Measurements from ENCODE around the gene WWOX.
"Not testable (repeated sequence)": the region's sequence is repeated elsewhere in the genome, so short reads cannot be mapped to it uniquely, and the experiment has no call there.

The WWOX gene

DNA sequence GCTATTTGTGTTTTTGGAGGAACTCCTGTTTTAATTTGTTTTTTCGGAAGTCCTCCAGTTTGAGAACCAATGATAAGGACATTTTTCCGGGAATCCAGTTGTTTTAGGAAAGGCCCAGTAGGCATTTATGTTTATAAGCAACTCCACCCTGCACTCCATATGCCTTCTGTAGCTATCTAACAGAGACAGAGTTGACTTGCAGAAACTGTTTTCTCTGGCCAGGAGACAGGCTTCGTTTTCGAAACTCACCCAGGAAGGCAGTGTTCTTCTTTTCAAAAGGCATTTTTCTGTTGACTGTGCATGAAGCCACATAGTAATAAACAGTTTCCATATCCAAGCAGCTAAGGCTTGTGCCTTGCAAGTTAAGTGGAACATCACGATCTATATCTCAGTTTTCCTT, 587.1 kb downstream of the WWOX start:
- DNase-seq (ENCODE audit: low read depth), result no peak

DNA sequence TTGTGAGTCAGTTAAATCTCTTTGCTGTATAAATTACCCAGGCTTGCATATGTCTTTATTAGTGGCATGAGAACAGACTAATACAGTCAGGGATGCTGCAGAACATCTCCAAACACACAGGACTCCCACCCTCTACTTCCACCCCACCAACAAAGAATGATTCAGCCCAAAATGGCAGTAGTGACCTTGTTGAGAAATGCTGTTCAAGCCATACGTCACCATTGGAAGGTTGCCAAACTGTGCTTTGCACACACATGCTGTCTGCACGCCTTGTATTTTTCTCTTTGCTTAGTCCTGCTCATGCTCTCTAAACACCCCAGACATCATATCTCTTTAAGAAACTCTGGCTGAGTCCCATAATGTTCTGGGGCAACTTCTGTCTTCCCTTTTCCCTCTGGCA, 589.6 kb downstream of the WWOX start:
- no peak for DNase-seq (ENCODE audit: low read depth)

DNA sequence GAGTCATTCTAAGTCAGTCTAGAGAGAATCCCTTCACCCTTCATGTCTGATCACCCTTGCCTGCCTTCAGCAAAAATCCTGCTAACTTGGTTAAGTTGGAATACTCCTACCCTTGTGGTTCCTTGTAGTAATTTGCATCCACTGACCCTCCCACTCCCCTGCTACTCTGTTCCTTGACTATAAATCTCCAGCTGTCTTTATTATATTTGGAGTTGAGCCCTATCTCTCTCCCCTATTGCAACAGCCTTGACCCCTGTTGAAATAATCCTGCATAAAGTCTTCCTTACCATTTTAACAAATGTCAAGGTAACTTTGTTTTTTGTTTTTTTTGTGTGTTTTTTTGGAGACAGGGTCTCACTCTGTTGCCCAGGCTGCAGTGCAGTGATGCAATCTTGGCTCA, 590.1 kb downstream of the WWOX start:
- no peak for DNase-seq (ENCODE audit: low read depth)

DNA sequence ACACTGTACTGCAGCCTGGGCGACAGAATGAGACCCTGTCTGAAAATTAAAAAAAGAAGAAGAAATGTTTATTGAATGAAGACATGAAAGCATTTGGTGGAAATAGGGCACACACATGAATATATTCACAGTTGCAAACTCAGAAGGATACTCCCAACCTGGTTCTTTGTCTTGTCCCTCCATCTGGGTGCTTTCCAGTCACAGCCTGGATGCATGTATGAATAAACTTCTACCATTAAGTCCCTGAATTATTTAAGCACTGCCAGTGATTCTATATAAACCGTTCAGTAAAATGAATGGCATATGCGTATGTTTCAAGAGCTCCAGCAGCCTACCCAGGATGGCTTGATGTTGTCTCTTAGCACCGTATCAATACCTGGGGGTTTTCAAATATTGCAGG, 591.1 kb downstream of the WWOX start:
- DNase-seq (ENCODE audit: low read depth), result no peak

DNA sequence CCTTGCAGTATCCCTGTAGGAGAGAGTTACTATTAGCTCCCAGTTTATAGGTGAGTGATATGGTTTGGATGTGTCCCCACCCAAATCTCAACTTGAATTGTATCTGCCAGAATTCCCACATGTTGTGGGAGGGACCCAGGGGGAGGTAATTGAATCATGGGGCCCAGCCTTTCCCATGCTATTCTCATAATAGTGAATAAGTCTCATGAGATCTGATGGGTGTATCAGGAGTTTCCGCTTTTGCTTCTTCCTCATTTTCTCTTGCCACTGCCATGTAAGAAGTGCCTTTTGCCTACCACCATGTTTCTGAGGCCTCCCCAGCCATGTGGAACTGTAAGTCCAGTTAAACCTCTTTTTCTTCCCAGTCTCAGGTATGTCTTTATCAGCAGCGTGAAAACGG, 592.3 kb downstream of the WWOX start:
- not testable (repeated sequence) for DNase-seq (ENCODE audit: low read depth)

DNA sequence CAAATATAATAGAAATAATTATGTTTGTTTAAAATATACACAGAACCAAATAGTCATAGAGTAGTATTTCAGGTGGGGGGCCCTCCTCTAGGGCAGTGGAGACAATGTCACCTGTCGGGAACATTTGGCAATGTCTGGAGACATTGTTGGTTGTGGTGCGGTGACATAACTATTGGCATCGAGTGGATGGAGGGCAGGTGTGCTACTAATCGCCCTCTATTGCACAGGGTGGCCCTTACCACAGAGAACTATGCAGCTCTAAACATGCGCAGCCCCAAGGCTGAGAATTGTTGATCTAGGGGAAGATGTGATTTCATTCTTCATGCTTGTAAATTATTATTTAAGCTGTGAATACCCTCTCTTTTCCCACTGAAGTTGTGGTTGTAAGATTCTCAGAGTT, 594.0 kb downstream of the WWOX start:
- DNase-seq (ENCODE audit: low read depth), result no peak

DNA sequence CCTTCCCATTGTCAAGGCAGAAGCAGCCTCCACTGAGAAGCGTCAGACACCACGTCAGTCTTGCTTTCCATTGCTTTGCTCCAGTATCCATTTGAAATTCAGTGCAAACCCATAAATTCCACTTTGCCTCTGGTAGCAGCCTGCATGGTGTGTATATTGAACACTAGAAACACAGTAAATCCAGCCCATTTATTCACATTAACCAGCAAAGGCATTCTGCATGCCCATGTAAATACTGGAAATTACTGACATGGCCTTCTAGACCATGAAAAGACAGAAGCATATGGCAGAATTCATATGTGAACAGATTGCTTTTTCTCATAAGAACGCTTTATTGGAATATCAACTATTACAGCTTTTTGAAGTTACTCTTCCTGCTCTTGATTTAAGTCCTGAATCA, 595.0 kb downstream of the WWOX start:
- DNase-seq (ENCODE audit: low read depth), result no peak

DNA sequence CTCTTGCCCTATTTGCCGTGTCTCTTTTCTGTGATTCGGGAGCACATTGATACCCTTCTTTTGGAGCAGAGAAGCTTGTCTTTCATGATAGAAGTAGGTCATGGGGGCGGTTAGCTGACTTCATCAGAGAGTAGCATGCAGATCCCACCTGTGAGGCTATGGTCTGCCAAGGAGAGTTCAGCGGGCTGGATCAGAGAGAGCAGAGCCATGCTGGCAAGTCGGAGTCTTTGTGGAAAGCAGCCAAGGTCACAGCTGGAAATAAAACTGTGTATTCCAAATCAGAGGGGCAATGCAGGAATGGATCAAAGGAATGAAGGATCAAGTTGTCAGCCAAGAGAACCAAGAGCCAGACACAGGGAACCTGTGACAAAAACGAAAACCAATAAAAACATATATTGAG, 595.9 kb downstream of the WWOX start:
- DNase-seq (ENCODE audit: low read depth), result no peak

DNA sequence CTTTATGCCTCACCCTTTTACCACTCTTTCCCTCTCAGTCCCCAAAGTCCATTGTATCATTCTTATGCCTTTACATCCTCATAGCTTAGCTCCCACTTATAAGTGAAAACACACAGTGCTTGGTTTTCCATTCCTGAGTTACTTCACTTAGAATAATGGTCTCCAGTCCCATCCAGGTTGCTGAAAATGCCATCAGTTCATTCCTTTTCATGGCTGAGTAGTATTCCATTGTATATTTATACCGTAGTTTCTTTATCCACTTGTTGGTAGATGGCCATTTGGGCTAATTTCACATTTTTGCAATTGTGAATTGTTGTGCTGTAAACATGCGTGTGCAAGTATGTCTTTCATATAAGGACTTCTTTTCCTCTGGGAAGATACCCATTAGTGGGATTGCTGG, 597.3 kb downstream of the WWOX start:
- no peak for DNase-seq (ENCODE audit: low read depth)

DNA sequence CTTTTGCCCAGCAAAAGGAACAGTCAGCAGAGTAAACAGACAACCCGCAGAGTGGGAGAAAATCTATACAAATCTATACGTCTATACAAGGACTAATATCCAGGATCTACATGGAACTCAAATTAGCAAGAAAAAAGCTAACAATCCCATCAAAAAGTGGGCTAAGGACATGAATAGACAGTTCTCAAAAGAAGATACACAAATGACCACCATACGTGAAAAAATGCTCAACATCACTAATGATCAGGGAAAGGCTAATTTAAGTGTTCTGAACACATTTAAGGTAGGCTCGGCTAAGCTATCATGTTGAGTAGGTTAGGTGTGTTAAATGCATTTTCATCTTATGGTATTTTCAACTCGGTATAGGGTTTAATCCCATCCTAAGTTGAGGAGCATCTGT, 598.0 kb downstream of the WWOX start:
- DNase-seq (ENCODE audit: low read depth), result no peak

DNA sequence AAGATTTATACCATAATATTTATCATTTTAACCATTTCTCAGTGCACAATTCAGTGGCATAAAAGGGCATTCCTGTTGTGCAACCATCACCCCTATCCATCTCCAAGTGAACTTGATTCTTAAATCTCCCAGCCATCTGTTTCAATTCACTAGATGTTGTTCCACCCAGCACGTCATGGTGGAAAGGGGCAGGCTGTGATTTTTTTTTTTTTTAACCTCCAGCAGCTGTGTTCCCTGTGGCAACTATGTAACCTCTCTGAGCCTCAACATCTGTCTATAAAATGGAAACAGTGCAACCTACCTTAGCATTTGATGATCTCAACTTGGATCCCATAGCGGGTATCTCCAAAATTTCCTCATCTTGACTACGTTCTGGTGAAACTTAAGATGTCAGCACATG, 604.5 kb downstream of the WWOX start:
- DNase-seq (ENCODE audit: low read depth), result no peak

DNA sequence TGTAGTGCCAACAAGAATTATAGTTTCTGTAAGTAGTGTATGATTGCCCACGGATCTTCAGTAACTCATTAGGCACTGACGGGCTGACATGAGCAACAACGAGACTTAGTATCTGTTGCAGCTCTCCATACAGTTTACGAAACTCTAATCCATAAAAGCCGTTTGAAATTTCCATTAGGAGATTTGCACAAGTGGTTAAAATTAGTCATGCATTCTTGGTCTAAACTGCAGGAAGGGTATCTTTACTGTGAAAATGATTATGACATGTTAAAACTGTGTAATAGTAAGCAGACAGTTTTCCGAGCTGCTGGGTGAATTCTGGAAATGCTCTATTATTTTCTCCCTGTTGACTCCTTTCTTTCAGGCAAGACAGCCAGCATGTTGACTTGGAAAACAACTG, 605.0 kb downstream of the WWOX start:
- no peak for DNase-seq (ENCODE audit: low read depth)

DNA sequence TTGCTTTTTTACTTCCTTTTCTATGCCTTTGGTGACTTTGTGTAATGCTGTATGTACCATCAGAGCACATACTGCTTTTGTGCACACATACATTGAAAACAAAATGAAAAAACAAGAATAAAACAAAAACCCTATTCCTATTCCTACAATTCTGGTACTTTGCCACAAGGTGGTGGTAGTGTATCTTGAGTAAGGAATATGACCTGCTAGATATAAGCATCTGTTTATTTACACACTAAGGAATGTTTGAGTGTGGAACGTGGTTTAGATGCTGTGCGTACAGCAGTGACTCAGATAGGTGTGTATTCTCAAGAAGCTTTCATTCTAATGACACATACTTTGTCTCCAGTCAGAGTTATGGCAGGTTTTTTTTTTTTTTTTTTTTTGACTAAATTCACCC, 606.2 kb downstream of the WWOX start:
- no peak for DNase-seq (ENCODE audit: low read depth)

DNA sequence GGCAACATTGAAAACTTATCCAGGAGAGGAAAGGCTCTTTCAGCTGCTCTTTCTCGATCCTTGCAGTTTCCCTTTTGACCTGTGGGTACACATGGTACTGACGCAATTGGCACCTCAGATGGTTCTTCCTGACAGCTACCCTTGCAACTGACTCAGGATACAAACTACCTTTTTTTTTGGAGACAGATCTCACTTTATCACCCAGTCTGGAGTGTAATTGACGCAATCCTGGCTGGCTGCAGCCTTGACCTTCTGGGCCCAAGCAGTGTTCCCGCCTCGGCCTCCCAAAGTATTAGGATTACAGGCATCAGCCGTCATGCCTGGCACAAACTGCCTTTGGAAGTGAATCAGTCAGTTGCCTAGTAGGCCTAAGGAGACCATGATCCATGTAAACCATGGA, 607.2 kb downstream of the WWOX start:
- no peak for DNase-seq (ENCODE audit: low read depth)

DNA sequence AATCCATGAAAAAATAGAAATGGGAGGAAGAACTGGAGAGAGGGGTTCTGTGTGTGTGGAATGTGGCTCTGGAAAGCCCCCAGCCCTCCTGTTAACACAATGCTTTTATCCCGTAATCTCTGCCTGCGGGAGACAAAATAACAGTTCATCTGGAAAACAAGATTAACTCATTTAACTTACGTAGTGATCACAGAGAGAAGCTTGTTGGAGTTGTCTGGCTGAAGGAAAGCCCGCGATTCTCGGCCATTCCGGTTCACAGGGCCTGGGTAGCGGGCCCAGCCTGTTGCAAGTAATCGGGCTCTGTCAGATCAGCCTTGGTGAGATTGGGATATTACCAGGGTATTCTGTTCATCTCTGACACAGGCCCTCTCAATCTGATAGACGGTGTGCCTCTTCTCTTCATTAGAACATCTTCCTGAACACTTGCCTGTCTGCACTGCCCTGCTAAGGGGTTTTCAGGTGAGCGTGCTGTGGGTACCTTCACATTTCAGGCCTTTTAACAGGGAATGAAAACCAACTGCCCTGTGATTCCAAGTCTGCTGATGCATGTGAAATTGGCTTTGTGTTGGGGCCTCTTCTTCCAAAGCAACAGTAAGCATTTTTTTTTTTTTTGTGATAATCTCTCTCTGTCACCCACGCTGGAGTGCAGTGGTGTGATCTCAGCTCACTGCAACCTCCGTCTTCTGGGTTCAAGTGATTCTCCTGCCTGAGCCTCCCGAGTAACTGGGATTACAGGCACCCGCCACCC, 609.9 kb downstream of the WWOX start:
- DNase-seq (ENCODE audit: low read depth), result no peak

DNA sequence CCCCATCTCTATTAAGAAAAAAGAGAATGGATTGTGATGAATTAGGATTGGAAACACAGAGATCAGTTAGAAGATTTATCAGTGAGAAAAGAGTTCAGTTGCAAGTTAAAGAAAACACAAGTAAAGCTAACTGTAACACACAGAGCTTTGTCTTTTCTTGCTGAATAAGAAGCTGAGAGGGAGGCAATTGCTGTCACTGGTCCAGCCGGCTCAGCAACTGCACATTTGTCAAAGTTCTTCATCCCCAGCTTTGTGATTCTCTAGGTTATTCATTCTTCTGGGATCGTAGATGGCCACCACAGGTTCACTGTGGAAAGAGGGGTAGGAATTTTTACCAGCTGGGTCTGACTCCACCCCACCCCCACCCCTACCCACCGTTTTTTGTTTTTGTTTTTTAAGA, 615.7 kb downstream of the WWOX start:
- DNase-seq (ENCODE audit: low read depth), result no peak

DNA sequence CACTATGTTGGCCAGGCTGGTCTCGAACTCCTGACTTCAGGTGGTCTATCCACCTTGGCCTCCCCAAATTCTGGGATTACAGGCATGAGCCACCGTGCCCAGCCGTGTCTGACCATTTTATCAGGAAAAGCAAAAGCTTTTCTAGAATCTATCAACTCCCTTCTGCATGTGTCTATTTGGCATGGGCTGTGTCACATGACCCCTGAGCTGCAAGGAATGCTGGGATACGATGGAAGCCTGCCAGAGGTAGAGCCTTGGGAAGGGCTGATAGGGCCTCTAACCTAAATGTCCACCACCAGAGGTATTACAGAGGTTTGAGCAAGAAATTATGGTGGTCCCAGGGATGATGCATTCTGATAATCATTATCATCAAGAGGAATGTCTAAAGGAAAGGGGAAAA, 616.2 kb downstream of the WWOX start:
- no peak for DNase-seq (ENCODE audit: low read depth)

DNA sequence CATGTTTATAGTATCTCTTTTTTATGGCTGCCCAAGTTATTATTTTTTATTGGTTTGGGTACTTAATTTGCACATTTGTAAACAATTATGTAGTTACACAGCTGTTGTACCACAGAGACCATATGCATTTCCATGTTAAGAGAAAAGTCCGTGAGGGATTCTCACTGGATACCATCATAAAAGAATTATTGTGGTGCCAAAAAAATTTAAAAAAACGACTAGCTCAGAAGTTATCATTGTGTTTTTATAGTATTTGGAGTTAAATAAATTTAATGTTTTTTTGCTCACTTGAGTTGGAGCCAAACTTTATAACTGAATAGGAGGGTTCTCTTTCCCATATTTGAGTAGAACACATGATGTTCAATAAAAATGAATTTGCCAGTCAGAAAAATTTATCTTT, 618.7 kb downstream of the WWOX start:
- DNase-seq (ENCODE audit: low read depth), result no peak

DNA sequence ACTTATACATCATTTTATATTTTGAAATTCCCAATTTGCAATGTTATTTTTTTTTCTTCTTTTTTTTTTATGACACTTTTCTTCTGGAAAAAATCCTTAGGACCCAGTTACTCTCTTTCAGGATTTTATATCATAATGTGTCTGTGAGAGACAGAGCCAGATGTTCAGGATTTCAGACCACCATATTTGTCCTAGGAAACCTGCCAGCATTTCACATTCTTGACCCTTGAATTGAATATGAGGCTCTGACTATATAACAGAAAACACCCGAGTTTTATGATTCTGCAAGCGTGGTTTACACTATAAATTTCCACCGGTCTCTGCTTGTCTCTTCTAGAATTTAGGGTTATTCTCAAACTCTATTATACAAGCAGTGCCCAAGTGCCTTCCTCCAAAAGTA, 621.0 kb downstream of the WWOX start:
- DNase-seq (ENCODE audit: low read depth), result no peak

DNA sequence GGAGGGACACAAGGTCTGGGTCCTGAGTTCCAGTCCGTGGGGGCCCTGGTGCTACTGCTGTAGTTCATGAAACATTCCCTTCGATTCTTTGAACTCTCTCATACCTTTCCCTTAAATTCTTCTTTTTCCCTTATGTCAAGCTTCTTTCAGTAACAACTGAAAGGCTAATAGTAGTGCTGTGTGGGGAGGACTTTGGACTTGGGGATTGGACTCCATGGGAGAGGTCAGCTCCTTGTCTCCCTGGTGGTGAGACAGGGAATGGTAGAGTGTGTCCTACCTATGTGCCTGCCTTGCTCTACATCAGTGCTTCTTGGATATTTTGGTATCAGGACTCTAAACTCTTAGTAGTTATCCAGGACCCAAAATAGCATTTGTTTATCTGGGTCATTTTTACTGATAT, 628.1 kb downstream of the WWOX start:
- DNase-seq (ENCODE audit: low read depth), result no peak

DNA sequence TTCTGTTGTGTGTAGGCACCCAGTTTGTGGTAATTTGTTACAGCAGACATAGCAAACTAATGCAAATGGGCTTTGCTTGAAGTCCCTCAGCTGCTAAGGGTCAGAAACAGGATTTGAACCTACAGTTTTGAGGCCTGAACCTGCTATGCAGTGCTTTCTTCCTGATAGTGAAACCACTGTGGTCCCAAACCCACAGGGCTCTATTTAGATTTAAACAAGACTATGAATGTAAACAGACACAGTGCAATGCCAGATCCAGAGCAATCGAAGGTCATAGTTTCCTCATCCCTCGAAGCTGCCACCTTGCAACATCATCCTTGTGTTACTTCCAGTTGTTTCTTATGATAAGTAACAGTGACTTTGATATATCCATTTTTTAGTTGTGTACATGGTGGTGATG, 630.2 kb downstream of the WWOX start:
- no peak for DNase-seq (ENCODE audit: low read depth)

DNA sequence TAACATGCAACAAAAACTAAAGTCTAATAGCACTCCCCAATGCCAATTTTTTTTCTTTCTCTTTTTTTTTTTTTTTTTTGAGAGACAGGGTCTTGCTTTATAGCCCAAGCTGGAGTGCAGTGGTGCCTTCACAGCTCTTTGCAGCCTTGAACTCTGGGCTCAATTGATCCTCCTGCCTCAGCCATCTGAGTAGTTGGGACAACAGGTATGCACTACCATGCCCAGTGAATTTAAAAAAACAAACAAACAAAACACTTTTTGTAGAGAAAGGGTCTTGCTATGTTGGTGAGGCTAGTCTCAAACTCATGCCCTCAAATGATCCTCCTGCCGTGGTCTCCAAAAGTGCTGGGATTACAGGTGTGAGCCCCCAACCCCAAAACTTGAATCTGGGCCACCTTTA, 632.3 kb downstream of the WWOX start:
- DNase-seq (ENCODE audit: low read depth), result no peak

DNA sequence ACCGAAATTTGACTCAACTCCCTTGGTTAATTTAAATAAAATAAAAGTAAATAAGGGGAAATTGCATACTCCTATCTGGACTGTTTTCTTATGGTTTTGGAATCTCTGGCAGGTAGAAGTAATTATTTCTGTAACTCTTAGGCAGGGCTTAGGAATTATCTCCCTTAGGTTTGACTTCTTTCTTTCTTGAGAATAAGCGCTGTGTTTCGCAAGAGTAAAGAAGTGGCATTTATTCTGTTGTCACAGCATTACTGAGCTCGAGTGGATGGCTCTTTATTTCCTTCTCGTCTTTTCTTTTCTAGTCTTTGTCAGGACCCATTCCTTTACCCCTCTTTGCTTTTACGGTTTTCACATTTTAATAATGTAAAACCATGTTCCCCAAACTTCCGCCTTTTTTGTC, 633.2 kb downstream of the WWOX start:
- no peak for DNase-seq (ENCODE audit: low read depth)

DNA sequence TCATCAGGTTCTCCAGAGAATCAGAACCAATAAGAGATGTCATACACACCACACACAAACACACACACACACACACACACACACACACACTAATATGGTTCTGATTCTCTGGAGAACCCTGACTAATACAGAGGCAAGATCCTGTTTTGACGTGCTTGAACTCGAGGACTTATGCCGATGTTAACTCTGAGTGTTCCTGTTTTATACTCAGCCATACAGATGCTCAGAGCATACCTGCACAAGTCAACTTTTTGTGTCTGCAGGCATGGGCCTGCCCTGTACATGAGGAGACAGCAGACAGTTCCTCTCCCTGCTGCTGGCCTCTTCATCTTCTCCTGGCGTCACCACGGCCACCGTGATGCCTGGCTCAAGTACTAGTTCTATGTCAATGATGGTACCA, 635.9 kb downstream of the WWOX start:
- no peak for DNase-seq (ENCODE audit: low read depth)

DNA sequence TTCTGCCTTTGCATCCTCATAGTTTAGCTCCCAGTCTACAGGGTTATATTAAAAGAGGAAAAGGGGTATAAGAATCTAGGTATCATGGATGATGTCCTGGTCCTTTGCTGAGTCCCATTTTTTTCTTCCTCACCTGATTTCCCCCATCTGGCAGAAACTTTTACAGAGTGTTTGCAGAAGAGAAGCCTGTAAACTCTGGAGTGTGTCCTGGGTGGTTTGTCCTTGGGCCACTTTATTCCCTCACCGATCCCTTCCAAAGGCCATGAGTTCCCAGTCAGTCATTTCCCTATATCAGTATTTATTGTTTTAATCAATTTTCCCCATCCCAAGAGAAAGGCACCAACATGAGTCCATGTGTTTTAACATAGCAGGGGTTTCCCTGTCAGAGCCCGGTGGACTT, 638.2 kb downstream of the WWOX start:
- DNase-seq (ENCODE audit: low read depth), result no peak
